ENCODE measurements around the gene CREBBP. TPM values are rescaled to one million over a fixed set of nuclear protein-coding genes. Genes with fewer than 3 reads are reported as not detected.

CREBBP gene
- total and polyA plus RNA-seq, 7 donors = 7.1 to 54.9 (median 44.1) TPM

DNA sequence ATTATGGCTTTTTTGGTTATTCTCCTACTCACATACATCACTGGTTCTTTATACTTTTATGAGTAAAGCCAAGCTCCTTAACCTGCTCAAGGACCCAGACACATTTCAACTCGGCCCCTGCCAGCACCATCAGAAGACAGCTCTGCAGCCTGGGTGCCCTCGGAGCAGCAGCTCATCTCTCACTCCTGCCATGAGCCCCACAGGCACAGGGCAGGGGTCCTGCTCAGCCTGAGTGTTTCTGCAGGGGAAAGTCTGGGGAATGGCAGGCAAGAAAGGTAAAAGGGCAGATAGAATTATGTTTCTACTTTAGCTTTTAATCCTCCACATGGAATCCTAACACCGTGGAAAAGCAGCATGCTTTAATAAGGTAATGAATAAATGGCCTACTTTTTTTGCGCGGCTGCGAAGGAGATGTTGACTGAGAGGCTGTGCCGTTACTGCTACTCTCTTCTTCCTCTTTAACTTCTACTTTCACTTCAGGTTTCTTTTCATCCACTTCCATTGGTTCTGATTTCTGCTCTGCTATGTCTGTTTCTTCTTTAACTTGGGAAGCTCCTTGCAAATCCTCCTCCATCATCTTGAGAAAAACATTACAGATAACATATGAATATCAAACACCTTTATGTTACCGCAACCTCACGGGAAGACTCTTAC is 113.1 kb downstream of the CREBBP start:
- Histone ChIP-seq H3K36me3 (ENCODE audit: insufficient read depth in 1 of 2, low read depth in 1 of 2) (peaks cover 11 to 96% of the 10 kb centered on the region in 2 donors), H3K4me1 (peaks cover 5% of the 10 kb centered on the region), H3K27ac (no peak overlapping the region), H3K27me3 (ENCODE audit: insufficient read depth in 3 of 3, low read length in 2 of 3) (no peaks in the 10 kb centered on the region), H3K9me3 (no peaks in the 10 kb centered on the region), H3K4me3 (no peak overlapping the region)
- intact Hi-C loops (cut with DNase I) = no loop called here
- TF ChIP-seq CTCF (IDR thresholded peaks at IDR 0.05) = no peak
- WGBS, 3 donors = 93 to 96% (median 93%) methylated on average over 9 of the region's 9 CpGs
- no peak for ATAC-seq
- DNase-seq = no peak

DNA sequence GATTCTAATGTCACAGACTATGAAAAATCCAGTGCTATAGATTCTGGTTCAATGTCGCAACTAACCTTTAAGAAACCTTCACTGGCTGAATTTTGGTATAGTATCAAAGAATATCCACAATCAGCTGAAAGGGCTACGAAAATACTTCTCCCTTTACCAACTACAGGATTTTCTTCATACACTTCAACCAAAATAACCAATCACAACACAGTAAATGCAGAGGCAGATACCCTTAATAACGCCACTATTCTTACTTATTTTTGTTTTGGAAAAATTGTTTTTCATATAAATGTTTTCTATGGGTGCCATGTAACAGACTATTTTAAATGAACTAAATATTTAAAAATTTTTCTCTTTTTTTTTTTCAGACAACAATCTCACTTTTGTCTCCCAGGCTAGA is 114.3 kb downstream of the CREBBP start:
- Histone ChIP-seq H3K9me3 (no peaks in the 10 kb centered on the region), H3K27me3 (ENCODE audit: insufficient read depth in 3 of 3, low read length in 2 of 3) (no peaks in the 10 kb centered on the region), H3K4me3 (no peak overlapping the region), H3K36me3 (ENCODE audit: insufficient read depth in 1 of 2, low read depth in 1 of 2) (peaks cover 14 to 100% of the 10 kb centered on the region in 2 donors), H3K27ac (no peak overlapping the region), H3K4me1 (no peaks in the 10 kb centered on the region)
- 95 to 96% (median 96%) methylated on average over 3 of the region's 3 CpGs for WGBS, 3 donors
- no peak for TF ChIP-seq CTCF (IDR thresholded peaks at IDR 0.05)
- DNase-seq (no peak), ATAC-seq (no peak)
- intact Hi-C loops (cut with DNase I) = no loop called here

DNA sequence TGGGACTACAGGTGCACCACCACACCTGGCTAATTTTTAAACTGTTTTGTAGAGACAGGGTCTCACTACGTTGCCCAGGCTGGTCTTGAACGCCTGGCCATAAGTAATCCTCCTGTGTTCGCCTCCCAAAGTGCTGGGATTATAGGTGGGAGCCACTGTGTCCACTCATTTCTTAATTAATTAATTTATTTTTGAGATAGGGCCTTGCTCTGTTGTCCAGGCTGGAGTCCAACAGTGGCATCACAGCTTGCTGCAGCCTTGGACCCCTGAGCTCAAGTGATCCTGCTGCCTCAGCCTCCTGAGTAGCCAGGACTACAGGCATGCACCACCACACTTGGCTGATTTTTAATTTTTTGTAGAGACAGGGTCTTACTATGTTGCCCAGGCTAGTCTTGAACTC is 116.1 kb downstream of the CREBBP start:
- Histone ChIP-seq H3K4me3 (no peak overlapping the region), H3K36me3 (ENCODE audit: insufficient read depth in 1 of 2, low read depth in 1 of 2) (peaks cover 14 to 93% of the 10 kb centered on the region in 2 donors), H3K27me3 (ENCODE audit: insufficient read depth in 3 of 3, low read length in 2 of 3) (no peaks in the 10 kb centered on the region), H3K9me3 (no peaks in the 10 kb centered on the region), H3K4me1 (no peaks in the 10 kb centered on the region), H3K27ac (no peak overlapping the region)
- intact Hi-C loops (cut with DNase I) = no loop called here
- no peak for DNase-seq
- WGBS, 3 donors = 98 to 99% (median 98%) methylated on average over 3 of the region's 3 CpGs
- no peak for ATAC-seq
- no peak for TF ChIP-seq CTCF (IDR thresholded peaks at IDR 0.05)

DNA sequence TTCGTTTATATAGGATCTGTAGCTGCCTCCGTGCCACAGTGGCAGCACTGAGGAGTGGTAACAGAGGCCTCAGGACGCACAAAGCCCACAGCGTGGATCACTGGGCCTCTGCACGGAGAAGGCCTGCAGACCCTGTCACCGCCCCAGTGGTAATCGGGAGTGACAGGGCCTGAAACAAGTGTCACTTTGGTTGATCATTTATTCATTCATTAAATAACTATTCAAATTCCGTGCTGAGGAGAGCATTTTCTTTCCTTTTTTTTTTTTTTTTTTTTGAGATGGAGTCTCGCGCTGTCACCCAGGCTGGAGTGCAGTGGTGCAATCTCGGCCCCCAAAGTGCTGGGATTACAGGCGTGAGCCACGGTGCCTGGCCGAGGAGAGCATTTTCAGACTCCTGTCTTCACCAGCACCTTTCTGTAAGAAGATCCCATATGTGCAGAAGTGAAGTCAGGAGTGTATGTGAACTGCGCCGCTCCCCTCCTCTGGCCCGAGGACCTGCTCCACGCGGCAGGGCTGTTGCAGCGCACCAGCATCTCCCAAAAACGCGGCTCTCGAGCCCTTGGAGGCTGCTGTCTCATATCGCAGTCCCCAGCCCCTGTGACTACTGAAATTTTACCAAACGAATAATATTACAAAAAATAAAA is 118.3 kb downstream of the CREBBP start:
- peaks cover 10 to 93% of the 10 kb centered on the region in 2 donors for H3K36me3 ChIP-seq (ENCODE audit: insufficient read depth in 1 of 2, low read depth in 1 of 2)
- 82 to 88% (median 87%) methylated on average over 23 to 25 of the region's 25 CpGs for WGBS, 3 donors
- H3K9me3 ChIP-seq = no peaks in the 10 kb centered on the region
- ATAC-seq (no peak), DNase-seq (no peak)
- intact Hi-C loops (cut with DNase I) = no loop called here
- H3K4me1 ChIP-seq = no peaks in the 10 kb centered on the region
- TF ChIP-seq CTCF (IDR thresholded peaks at IDR 0.05) = no peak
- H3K27ac ChIP-seq = no peak overlapping the region
- H3K27me3 ChIP-seq (ENCODE audit: insufficient read depth in 3 of 3, low read length in 2 of 3) = no peaks in the 10 kb centered on the region
- H3K4me3 ChIP-seq = no peak overlapping the region

All from psoas muscle (tissue), 8 donors.